ENCODE data around the gene MAPK10.

Gene MAPK10

DNA sequence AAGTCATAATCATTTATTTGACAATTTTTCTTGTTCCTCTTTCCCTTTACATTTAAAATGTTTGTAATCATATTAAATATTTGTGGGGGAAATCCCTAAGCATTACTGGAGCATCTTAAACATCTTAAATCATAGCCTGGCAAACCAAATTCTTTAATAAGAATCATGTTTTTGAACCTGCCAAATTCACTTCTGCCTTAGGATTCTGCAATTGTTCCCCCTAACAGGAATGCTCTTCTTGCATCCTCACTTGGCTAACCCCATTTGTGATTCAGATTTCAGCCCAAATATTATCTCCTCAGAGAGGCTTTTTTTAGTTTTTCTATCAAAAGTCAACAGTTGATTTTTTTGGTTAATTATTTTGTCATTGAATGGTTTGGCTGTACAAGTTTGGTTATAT is 241.1 kb downstream of the MAPK10 start:
- TF ChIP-seq SIN3A (IDR thresholded peaks at IDR 0.05; ENCODE audit: borderline replicate concordance, insufficient read depth, low read length): no peak
- TF ChIP-seq, protein P1, sequence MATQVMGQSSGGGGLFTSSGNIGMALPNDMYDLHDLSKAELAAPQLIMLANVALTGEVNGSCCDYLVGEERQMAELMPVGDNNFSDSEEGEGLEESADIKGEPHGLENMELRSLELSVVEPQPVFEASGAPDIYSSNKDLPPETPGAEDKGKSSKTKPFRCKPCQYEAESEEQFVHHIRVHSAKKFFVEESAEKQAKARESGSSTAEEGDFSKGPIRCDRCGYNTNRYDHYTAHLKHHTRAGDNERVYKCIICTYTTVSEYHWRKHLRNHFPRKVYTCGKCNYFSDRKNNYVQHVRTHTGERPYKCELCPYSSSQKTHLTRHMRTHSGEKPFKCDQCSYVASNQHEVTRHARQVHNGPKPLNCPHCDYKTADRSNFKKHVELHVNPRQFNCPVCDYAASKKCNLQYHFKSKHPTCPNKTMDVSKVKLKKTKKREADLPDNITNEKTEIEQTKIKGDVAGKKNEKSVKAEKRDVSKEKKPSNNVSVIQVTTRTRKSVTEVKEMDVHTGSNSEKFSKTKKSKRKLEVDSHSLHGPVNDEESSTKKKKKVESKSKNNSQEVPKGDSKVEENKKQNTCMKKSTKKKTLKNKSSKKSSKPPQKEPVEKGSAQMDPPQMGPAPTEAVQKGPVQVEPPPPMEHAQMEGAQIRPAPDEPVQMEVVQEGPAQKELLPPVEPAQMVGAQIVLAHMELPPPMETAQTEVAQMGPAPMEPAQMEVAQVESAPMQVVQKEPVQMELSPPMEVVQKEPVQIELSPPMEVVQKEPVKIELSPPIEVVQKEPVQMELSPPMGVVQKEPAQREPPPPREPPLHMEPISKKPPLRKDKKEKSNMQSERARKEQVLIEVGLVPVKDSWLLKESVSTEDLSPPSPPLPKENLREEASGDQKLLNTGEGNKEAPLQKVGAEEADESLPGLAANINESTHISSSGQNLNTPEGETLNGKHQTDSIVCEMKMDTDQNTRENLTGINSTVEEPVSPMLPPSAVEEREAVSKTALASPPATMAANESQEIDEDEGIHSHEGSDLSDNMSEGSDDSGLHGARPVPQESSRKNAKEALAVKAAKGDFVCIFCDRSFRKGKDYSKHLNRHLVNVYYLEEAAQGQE (IDR thresholded peaks at IDR 0.05; ENCODE audit: insufficient read depth in 1 of 2, low read depth in 2 of 2, low read length in 2 of 2): no peak
- no peak for TF ChIP-seq FOXP2 (optimal IDR thresholded peaks at IDR 0.05; ENCODE audit: borderline replicate concordance, extremely low read depth, extremely low read length, insufficient read depth)
- TF ChIP-seq POLR2AphosphoS5 (IDR thresholded peaks at IDR 0.05; ENCODE audit: low read depth, low read length): no peak
- no peak for TF ChIP-seq TAF1 (IDR thresholded peaks at IDR 0.05; ENCODE audit: borderline replicate concordance, insufficient read depth, low read length)

DNA sequence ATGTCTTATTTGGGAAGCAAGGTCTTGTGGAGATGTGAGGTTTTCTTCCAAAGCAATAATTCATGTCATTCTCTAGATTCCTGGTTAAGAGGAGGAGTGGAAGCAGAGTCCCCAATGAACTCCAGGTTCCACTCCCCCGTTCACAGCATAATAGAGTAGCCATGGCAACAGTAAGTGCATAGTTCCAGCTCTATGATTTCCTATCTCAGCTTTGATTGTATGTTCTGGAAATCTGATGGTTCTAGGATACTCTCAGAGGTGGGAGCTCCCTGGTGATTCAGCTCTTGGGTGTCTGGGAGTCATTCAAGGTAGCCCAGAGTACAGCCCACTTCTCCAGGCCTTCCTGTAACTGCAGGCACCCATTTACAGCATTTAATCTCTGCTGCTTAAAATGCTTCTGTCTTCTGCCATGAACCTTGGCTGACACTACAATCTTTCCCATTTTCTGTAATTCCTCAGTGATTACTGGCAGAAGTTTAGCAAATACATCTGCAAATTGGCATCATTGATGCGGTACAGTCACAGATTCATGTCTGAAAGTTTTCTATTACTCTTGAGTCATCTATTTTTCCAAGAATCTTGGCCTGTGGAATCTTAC is 242.0 kb downstream of the MAPK10 start:
- no peak for TF ChIP-seq SIN3A (IDR thresholded peaks at IDR 0.05; ENCODE audit: borderline replicate concordance, insufficient read depth, low read length)
- TF ChIP-seq TAF1 (IDR thresholded peaks at IDR 0.05; ENCODE audit: borderline replicate concordance, insufficient read depth, low read length): no peak
- TF ChIP-seq POLR2AphosphoS5 (IDR thresholded peaks at IDR 0.05; ENCODE audit: low read depth, low read length): no peak
- TF ChIP-seq, protein P1 (IDR thresholded peaks at IDR 0.05; ENCODE audit: insufficient read depth in 1 of 2, low read depth in 2 of 2, low read length in 2 of 2): no peak
- no peak for TF ChIP-seq FOXP2 (optimal IDR thresholded peaks at IDR 0.05; ENCODE audit: borderline replicate concordance, extremely low read depth, extremely low read length, insufficient read depth)

DNA sequence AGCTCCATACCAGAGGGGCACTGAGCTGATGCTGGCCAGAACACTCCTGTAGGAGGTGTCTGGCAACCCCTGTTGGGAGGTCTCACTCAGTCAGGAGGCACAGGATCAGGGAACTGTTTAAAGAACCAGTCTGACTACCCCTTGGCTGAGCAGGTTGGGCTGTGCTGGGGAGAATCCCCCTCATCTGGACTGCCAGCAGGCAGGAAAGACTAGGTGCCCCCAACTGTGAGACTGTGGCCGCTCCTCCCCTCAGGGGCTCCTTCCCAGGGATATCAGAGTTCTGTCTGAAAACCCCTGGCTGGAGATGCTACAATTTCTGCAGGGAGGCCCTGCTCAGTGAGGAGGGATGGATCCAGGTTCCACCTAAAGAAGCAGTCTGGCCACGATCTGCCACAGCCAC is 245.3 kb downstream of the MAPK10 start:
- no peak for TF ChIP-seq POLR2AphosphoS5 (IDR thresholded peaks at IDR 0.05; ENCODE audit: low read depth, low read length)
- no peak for TF ChIP-seq SIN3A (IDR thresholded peaks at IDR 0.05; ENCODE audit: borderline replicate concordance, insufficient read depth, low read length)
- TF ChIP-seq TAF1 (IDR thresholded peaks at IDR 0.05; ENCODE audit: borderline replicate concordance, insufficient read depth, low read length): no peak
- TF ChIP-seq, protein P1 (IDR thresholded peaks at IDR 0.05; ENCODE audit: insufficient read depth in 1 of 2, low read depth in 2 of 2, low read length in 2 of 2): no peak
- TF ChIP-seq FOXP2 (optimal IDR thresholded peaks at IDR 0.05; ENCODE audit: borderline replicate concordance, extremely low read depth, extremely low read length, insufficient read depth): no peak

DNA sequence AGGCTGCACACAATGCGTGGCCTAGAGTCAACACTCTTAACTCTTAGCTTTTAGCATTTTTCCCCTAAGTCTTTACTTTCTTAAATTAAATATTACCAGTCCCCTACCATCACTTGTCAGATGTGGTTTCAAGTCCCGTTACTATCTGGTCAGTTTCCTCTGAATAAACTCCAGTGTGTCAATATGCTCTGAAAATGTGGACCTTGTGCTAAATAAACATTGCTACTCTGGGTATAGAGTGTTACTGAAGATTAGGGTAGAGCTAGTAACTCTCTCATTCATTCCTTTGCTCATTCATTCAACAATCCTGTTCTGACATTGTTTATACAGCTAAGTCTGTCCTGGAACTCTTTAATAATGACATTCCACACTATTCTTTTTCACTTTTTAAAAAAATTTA is 251.0 kb downstream of the MAPK10 start:
- no peak for TF ChIP-seq FOXP2 (optimal IDR thresholded peaks at IDR 0.05; ENCODE audit: borderline replicate concordance, extremely low read depth, extremely low read length, insufficient read depth)

DNA sequence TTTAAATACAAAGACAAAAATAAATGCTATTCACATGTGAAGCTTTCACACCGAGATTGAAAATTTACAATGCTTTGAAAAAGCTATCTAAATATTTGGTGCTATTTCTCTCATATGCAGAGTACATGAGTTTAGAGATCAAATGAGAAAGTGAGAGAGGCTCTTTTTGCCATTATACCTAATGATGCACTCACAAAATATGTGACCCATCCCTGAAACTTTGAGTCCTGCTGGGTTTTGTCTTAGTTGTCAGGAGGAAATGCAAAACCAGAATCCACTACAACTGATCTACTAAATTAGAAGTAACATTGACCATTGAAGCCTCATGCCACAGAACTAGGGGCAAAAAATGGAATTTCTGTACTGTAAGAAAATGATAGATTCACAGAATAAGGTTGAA is 251.7 kb downstream of the MAPK10 start:
- TF ChIP-seq, protein P1 (IDR thresholded peaks at IDR 0.05; ENCODE audit: insufficient read depth in 1 of 2, low read depth in 2 of 2, low read length in 2 of 2): no peak
- TF ChIP-seq TAF1 (IDR thresholded peaks at IDR 0.05; ENCODE audit: borderline replicate concordance, insufficient read depth, low read length): no peak
- TF ChIP-seq SIN3A (IDR thresholded peaks at IDR 0.05; ENCODE audit: borderline replicate concordance, insufficient read depth, low read length): no peak
- TF ChIP-seq FOXP2 (optimal IDR thresholded peaks at IDR 0.05; ENCODE audit: borderline replicate concordance, extremely low read depth, extremely low read length, insufficient read depth): no peak
- no peak for TF ChIP-seq POLR2AphosphoS5 (IDR thresholded peaks at IDR 0.05; ENCODE audit: low read depth, low read length)

Measured in PFSK-1 (cell line).